ENCODE measurements around the gene BTBD6.

- TF ChIP-seq, protein P1, sequence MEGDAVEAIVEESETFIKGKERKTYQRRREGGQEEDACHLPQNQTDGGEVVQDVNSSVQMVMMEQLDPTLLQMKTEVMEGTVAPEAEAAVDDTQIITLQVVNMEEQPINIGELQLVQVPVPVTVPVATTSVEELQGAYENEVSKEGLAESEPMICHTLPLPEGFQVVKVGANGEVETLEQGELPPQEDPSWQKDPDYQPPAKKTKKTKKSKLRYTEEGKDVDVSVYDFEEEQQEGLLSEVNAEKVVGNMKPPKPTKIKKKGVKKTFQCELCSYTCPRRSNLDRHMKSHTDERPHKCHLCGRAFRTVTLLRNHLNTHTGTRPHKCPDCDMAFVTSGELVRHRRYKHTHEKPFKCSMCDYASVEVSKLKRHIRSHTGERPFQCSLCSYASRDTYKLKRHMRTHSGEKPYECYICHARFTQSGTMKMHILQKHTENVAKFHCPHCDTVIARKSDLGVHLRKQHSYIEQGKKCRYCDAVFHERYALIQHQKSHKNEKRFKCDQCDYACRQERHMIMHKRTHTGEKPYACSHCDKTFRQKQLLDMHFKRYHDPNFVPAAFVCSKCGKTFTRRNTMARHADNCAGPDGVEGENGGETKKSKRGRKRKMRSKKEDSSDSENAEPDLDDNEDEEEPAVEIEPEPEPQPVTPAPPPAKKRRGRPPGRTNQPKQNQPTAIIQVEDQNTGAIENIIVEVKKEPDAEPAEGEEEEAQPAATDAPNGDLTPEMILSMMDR (IDR thresholded peaks at IDR 0.05) = no peak
- no peak for TF ChIP-seq POLR2AphosphoS5 (IDR thresholded peaks at IDR 0.05)
Measured at GRCh38 chr14:105240811-105241576, 7.3 kb upstream of the BTBD6 start.

Data from prostate gland (tissue), 2 donors.